SU-DHL-6 (cell line): ENCODE data around the gene ZWILCH.

Experiments
- H2AFZ ChIP-seq: fragments of 200-600 bp; sonication (generic); 2 replicates; pipeline ENCODE4 v1.6.1; 2014; ENCODE audit warnings: low read depth, mild to moderate bottlenecking, moderate library complexity, mixed read lengths, antibody characterized with exemption, low read length; ENCODE audit not compliant: severe bottlenecking
- H3F3A ChIP-seq: fragments of 200-600 bp; shearing (Covaris generic); 2 replicates; pipeline ENCODE4 v1.6.0; 2016; ENCODE audit warnings: antibody characterized with exemption, mild to moderate bottlenecking; ENCODE audit not compliant: insufficient read depth
- H3K27ac ChIP-seq: fragments of 200-600 bp; sonication (generic); 2 replicates; pipeline ENCODE4 v1.5.1; 2016; ENCODE audit warnings: low read depth, mild to moderate bottlenecking, low read length, moderate library complexity, mixed read lengths
- H3K27me3 ChIP-seq: fragments of 200-600 bp; sonication (generic), shearing (Covaris generic); 2 replicates; pipeline ENCODE4 v1.6.0; 2014; ENCODE audit warnings: mild to moderate bottlenecking, low read length
- H3K36me3 ChIP-seq: fragments of 200-600 bp; sonication (generic); 2 replicates; pipeline ENCODE4 v1.6.1; 2014; ENCODE audit warnings: mild to moderate bottlenecking, low read length, mixed read lengths
- H3K4me2 ChIP-seq: fragments of 300-600, 200-600 bp; shearing (Covaris generic), sonication (generic); 2 replicates; pipeline ENCODE4 v1.6.0; 2014; ENCODE audit warnings: low read length, low read depth, mild to moderate bottlenecking; ENCODE audit not compliant: poor library complexity, severe bottlenecking
- H3K4me3 ChIP-seq: fragments of 200-600 bp; sonication (generic); 2 replicates; pipeline ENCODE4 v1.5.1; 2014; ENCODE audit warnings: antibody characterized with exemption, low read length, mild to moderate bottlenecking, mixed read lengths; ENCODE audit not compliant: insufficient read depth, poor library complexity, severe bottlenecking
- H3K79me2 ChIP-seq: fragments of 200-600 bp; sonication (generic); 2 replicates; pipeline ENCODE4 v1.6.1; 2014; ENCODE audit warnings: mild to moderate bottlenecking, low read length, moderate library complexity; ENCODE audit not compliant: insufficient read depth
- H3K9ac ChIP-seq: fragments of 200-600 bp; sonication (generic); 2 replicates; pipeline ENCODE4 v1.7.0; 2014; ENCODE audit warnings: mild to moderate bottlenecking, low read length
- H3K9me2 ChIP-seq: fragments of 200-600 bp; sonication (generic); replicated peaks from 2 replicates; pipeline ENCODE4 v1.6.1; 2014; ENCODE audit warnings: low read length; ENCODE audit not compliant: insufficient read depth
- H3K9me3 ChIP-seq: fragments of 200-600 bp; sonication (generic); 2 replicates; pipeline ENCODE4 v1.6.1; 2014; ENCODE audit warnings: low read length, mixed read lengths; ENCODE audit not compliant: insufficient read depth
- H4K20me1 ChIP-seq: fragments of 200-600 bp; sonication (generic); 2 replicates; pipeline ENCODE4 v1.6.1; 2014; ENCODE audit warnings: low read depth, mild to moderate bottlenecking, antibody characterized with exemption, low read length, moderate library complexity, mixed read lengths
- CTCF ChIP-seq: fragments of 200-600 bp; sonication (generic); IDR thresholded peaks from one replicate; pipeline ENCODE4 v1.5.1; 2017; ENCODE audit warnings: antibody characterized with exemption, mild to moderate bottlenecking, low read length, moderate library complexity; ENCODE audit not compliant: insufficient read depth, poor library complexity, severe bottlenecking
- EZH2phosphoT487 ChIP-seq: fragments of 200-600 bp; sonication (generic), shearing (Covaris generic); conservative IDR thresholded peaks from 2 replicates; pipeline ENCODE4 v1.6.1; 2018; ENCODE audit warnings: mild to moderate bottlenecking, antibody characterized with exemption, low read length, moderate library complexity, mixed read lengths

ZWILCH gene

GRCh38 chr15:66578286-66578875, 73.3 kb downstream of the ZWILCH start:
- Histone ChIP-seq H3K79me2 (no peaks in the 10 kb centered on the region), H3K36me3 (no peaks in the 10 kb centered on the region), H4K20me1 (no peaks in the 10 kb centered on the region), H3K4me2 (no peak overlapping the region), H3K9me3 (no peaks in the 10 kb centered on the region), H3K27ac (no peak overlapping the region), H3K27me3 (no peaks in the 10 kb centered on the region), H3K9me2 (no peaks in the 10 kb centered on the region), H2AFZ (no peak overlapping the region), H3K9ac (no peak overlapping the region), H3K4me3 (no peak overlapping the region), H3F3A (no peaks in the 10 kb centered on the region)
- TF ChIP-seq EZH2phosphoT487: no peak
- no peak for TF ChIP-seq CTCF

- Histone ChIP-seq H2AFZ (no peak overlapping the region), H3K4me2 (no peak overlapping the region), H3K79me2 (no peaks in the 10 kb centered on the region)
Observed at GRCh38 chr15:66580643-66581042, 75.5 kb downstream of the ZWILCH start.

GRCh38 chr15:66581972-66582537, 76.9 kb downstream of the ZWILCH start:
- H4K20me1 ChIP-seq: no peaks in the 10 kb centered on the region
- H3K27me3 ChIP-seq: no peaks in the 10 kb centered on the region
- H2AFZ ChIP-seq: no peak overlapping the region
- H3K9me3 ChIP-seq: no peaks in the 10 kb centered on the region
- H3K4me3 ChIP-seq: no peak overlapping the region
- H3K9me2 ChIP-seq: no peaks in the 10 kb centered on the region
- H3F3A ChIP-seq: no peaks in the 10 kb centered on the region
- H3K9ac ChIP-seq: no peak overlapping the region
- no peaks in the 10 kb centered on the region for H3K36me3 ChIP-seq
- TF ChIP-seq CTCF (no peak), EZH2phosphoT487 (no peak)
- no peak overlapping the region for H3K27ac ChIP-seq
- H3K4me2 ChIP-seq: no peak overlapping the region
- no peaks in the 10 kb centered on the region for H3K79me2 ChIP-seq

More at GRCh38 chr15:66580643-66581042, 75.5 kb downstream of the ZWILCH start:
- H3K27ac ChIP-seq: no peak overlapping the region
- H3K9ac ChIP-seq: no peak overlapping the region
- no peaks in the 10 kb centered on the region for H4K20me1 ChIP-seq
- H3K36me3 ChIP-seq: no peaks in the 10 kb centered on the region
- H3K4me3 ChIP-seq: no peak overlapping the region
- no peaks in the 10 kb centered on the region for H3K9me3 ChIP-seq
- H3K9me2 ChIP-seq: no peaks in the 10 kb centered on the region
- TF ChIP-seq EZH2phosphoT487: no peak
- TF ChIP-seq CTCF: no peak
- no peaks in the 10 kb centered on the region for H3F3A ChIP-seq
- H3K27me3 ChIP-seq: no peaks in the 10 kb centered on the region
